GM08714 (cell line): ENCODE data around the gene PLAAT3.
"Not testable (repeated sequence)": the region's sequence is repeated elsewhere in the genome, so short reads cannot be mapped to it uniquely, and the experiment has no call there.

Experiments used
- H3K4me3 ChIP-seq: fragments of 200-500 bp; sonication (Bioruptor generic); 2 replicates; pipeline ENCODE4 v1.5.1; 2014; ENCODE audit warnings: mild to moderate bottlenecking, low read length, inconsistent platforms
- ZNF274 ChIP-seq: IDR thresholded peaks from 2 replicates; pipeline ENCODE4 v1.6.1; 2012; ENCODE audit warnings: mild to moderate bottlenecking, low read depth, low read length

PLAAT3 gene

DNA sequence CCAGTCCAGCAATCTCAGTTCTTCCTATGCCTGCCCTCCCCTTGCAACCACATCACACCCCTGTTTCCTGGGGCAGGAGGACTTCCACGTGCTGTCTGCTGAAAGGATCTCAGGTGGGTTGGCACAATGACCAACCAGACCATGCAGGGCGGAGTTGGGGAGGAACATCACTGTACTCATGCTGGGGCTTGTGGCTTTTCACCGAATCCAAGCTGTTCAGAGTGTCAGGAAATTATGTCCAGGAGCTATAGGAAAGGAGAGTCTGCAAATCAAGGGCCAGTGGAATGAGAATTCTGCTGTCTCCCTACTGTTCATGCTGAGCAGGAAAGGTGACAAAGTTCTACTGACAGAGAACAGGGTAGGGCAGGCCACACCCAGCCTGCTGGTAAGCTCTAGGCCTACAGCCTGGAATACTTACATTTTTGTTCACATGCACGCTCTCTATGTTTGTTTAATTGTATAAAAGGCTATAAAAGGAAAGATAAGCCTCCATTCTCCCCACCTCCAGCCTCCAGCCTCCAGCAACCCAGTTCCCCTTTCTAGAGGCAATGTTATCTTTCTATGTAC, 49.4 kb downstream of the PLAAT3 start:
- H3K4me3 ChIP-seq, result no peak overlapping the region
- TF ChIP-seq ZNF274, result no peak

DNA sequence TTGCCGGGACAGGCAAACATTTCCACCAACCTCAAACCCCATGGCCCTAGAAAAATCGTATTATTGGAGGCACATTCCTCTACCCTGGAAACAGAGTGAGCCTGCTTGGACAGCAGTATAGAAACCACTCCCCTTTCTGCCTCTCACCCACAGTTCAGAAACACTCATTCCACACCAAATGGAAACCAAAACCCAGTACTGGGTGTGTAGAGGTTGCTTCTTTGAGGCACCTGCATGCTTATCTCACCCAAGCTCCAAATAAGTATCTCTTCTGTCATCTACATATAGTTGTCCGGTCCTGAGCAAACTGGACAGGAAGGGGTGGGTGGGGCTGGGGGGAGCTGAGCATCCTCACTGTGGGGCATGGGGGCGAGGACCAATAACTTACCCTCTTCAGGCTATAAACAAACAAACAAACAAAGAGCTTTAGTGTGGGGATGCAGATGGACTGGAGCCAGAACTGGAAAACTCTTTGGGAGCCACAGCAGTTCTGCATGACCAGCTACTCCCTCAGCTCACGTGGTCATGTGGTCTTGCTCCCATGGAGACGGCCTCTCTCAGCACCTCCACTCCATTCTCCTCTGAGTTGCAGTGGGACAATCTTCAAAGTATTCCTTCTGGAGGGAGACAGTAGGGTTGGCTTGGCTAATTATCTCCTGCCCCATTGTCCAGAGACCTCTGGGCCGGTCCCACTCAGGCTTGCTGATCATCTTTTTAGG, 50.0 kb downstream of the PLAAT3 start:
- TF ChIP-seq ZNF274, result no peak
- H3K4me3 ChIP-seq, result peak overlapping the region; percentile 16; the same call in 1 of the 2 replicates

DNA sequence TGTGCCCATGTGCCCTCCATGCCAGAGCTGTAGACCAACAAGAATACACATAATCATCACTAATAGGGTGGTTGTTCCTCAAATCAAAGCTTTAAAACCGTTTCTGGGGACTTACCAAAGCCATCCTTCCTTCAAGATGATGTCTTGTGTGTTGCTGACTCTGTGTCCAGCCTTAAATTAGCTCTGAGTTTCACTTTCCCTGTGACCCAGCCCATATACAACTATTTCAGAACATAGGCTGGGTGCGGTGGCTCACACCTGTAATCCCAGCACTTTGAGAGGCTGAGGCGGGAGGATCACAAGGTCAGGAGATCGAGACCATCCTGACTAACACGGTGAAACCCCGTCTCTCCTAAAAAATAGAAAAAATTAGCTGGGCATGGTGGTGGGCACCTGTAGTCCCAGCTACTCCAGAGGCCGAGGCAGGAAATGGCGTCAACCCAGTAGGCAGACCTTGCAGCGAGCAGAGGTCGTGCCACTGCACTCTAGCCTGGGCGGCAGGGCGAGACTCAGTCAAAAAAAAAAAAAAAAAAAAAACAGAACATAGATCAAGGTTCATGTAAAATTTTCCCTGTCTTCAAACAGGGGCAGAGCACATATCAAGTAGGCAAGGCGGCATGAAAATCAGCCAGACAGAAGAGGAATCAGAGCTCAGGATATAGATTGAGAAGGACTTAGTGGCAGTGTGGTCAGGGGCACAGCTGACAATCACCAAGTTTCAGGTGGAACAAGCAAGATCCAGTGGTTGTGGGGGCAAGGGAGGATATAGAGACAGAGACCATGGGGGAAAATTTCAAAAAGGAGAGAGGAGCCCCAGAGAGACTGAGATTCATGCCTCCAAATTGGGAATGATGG, 50.8 kb downstream of the PLAAT3 start, which contains the start of gene PLAAT2:
TSS of gene PLAAT2 (minus strand) at position 179 of the 855 bp plus-strand sequence. CDS start at position 124, 55 bp downstream.
- peak within 1 kb of the TSS; percentile 16; the same call in 1 of the 2 replicates for H3K4me3 ChIP-seq
- TF ChIP-seq ZNF274, result no peak

DNA sequence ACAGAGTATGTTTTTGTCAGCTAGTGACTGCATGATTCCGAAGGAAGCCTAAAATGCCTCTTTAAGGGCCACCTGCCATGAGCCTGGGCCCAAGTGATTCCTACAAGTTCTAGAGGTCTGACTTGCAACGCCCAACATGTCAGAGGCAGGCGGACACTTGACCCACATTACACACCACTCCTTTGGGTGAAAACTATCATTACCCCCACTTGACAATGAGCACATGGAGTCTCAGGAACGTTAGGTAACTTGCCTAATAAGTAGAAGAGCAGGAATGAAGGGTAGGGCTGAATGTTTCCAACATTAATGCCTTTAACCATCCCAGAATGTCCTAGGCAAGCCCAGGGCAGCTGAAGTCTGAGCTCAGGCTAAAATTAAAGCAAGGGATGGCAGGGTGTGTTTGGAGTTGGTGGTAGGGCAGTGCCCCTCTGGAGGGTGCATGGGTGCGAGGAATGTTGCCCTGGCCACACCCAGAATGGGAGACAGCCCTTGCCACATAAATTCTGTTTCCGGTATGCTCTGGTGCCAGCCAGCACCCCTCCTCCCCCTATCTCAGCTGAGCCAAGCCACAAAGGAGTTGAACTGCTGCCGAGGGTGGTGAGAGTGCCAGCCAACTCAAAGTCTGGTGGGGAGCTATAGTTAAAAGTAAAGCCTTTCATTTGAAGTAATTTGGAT, 53.6 kb downstream of the PLAAT3 start:
- TF ChIP-seq ZNF274, result no peak
- H3K4me3 ChIP-seq, result no peak overlapping the region

DNA sequence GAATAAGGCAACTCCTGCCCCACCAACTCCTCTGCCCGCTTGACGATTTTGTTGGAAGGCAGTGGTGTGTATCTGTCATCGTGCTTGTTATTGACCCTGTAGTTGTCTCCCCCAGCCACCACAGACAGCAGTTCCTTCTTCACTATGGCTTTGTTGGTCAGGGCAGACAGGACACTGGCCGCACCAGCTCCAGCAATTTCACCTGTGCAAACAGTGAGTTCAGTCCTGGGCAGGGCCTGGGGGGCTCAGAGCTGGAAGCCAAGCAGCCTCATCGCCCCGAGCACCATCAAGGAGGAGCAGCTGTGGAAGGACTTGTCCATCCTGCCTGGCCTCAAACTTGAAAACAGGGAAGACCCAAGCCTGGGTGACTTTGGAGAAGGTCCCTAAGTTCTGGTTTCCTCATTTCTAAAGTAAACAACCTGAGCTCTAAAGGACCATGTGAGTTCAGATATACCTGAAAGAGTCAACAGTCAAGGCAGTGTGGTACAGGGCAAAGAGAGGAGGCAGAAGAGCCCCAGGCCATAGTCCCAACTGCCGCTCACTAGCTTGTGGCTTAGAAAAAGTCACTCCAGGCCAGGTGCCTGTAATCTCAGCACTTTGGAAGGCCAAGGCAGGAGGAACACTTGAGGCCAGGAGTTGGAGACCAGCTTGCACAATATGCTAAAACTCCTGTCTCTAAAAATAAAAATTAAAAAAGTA, 55.6 kb downstream of the PLAAT3 start:
- TF ChIP-seq ZNF274, result no peak
- no peak overlapping the region for H3K4me3 ChIP-seq

DNA sequence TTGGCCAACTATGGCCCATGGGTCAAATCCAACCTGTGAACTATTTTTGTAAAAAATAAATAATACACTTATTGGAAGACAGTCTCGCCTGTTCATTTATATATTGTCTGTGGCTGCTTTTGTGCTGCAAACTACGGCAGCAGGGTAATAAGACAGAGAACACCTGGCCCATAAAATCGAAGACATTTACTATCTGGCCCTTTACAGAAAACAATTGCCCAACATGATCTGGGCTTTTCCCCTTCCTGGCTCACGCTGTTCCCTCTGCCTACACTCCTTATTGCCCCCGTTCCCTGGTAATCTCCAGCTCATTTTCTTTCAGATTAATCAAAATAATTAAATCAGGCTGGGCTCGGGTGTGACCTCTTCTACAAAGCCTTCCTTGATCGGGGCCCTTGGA, 56.7 kb downstream of the PLAAT3 start:
- no peak overlapping the region for H3K4me3 ChIP-seq
- no peak for TF ChIP-seq ZNF274

DNA sequence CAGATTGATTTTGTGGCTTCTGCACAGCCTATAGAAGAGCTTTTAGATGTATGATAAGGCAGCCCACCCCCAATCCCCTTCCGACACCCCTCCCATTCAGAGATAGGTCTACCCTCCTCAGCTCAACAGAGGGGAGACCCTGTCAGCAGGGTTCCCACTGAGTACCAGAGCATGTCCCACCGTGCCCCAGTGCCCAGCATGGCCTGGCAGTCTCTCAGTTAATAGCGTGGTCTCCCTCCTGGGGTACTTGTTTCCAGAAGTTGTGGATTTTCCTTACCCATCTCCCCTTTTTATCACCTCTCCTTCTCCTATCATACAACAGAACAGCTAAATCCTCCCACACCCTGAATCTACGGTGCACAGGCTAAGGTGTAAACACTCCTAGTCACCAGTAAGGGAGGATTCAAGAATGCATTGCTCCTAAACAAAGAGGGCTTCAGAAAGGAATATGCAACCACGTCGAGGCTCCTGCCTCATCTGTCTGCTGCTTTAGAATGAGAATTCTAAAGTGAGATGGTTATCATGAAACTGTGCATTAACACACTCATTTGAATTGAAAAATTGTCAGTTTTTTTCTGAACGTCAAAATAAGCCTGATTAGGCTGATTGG, 57.7 kb downstream of the PLAAT3 start:
- no peak for TF ChIP-seq ZNF274
- no peak overlapping the region for H3K4me3 ChIP-seq

DNA sequence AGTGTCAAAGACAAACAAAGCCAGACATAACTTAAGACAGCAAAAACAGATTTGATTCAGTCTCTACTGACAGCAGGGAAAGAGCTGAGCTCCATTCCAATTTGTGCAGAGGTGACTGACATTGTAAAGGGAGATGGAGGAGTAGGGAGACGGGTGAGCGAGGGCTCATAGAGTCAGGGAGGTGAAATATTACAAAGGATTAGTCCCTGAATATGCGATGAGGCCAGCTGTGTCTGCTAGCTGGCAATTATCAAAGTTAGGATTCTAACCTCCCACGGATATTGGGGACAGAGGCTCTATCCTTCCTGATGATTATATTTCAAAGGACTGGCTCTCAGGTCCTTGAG, 59.4 kb downstream of the PLAAT3 start:
- H3K4me3 ChIP-seq, result no peak overlapping the region
- TF ChIP-seq ZNF274, result no peak

DNA sequence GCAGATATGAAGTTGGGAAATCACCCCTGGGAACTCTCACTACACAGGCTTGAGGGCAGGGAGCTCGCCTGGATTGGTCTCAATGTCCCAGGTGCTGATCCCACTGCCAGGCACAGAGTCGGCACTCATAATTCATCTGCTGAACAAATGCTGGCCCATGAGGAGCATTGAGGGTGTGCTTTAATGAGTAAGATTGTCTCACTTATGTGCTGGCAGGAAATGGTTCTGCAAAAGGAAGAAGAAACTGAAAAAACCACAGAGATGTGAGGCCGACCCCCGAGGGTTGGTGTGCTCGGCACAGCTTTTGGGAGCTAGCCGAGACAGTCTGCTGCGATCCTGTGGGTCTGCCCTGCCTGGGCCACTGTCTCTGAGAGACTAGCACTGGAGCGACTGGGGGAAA, 60.5 kb downstream of the PLAAT3 start:
- no peak overlapping the region for H3K4me3 ChIP-seq
- no peak for TF ChIP-seq ZNF274

DNA sequence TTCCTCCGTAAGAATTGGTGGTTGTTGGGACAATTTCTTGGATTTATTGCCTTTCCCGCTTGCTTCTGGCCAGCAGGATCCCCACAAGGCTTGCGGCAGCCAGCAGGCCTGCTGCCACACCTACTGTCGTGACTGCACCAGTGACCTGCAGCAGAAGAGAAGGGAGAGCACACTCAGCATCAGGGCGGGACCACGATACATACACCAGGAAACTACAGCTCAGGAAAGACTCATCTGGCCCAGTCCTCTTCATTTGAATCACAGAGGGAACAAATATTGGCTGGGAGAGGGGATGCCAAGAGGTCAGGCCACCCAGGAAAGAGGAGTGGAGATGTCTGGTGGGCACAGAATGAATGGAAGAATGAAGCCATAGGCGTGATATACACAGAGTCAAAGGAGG, 61.3 kb downstream of the PLAAT3 start:
- TF ChIP-seq ZNF274, result no peak

DNA sequence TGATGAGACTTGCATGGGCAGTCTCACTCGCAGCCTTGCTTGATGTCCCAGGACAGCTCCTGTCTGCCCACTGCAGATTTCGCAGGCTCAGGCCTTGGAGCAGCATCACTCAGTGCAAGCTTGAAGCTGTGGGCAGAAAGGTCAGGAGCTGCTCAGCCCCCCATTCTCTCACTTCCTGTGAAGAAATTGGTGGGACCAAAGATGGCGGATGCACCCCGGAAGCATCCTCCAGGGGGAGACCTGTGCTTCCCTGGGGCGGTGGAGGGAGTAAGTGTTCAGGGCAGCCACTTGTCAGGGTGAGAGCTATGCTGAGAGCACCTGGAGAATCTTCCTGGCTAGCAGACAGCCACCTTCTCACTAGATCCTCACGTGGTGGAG, 62.4 kb downstream of the PLAAT3 start:
- no peak for TF ChIP-seq ZNF274
- no peak overlapping the region for H3K4me3 ChIP-seq

More for the DNA sequence above, 61.3 kb downstream of the PLAAT3 start:
- no peak overlapping the region for H3K4me3 ChIP-seq

DNA sequence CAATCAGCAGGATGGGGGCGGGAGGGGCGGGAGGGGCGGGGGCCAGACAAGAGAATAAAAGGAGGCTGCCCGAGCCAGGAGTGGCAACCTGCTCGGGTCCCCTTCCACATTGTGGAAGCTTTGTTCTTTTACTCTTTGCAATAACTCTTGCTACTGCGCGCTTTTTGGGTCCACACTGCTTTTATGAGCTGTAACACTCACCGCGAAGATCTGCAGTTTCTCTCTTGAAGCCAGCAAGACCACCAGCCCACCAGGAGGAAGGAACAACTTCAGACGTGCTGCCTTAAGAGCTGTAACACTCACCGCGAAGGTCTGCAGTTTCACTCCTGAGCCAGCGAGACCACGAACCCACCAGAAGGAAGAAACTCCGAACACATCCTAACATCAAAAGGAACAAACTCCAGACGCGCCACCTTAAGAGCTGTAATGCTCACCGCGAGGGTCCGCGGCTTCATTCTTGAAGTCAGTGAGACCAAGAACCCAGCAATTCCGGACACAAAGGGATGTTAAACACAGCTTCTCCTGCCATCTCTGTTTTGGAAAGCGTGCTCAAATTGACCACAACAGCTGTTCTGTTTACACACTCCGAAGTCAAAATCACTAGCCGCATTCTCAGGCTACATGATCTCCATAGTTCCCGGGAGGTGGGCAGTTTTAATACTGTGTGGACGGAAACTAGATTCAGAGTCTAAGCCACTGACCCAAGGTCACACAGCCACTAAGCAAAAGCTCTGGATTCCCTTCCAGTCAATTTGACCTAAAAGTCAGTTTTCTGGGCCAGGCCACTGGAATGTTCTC, 62.9 kb downstream of the PLAAT3 start:
- H3K4me3 ChIP-seq, result no peak overlapping the region
- TF ChIP-seq ZNF274, result no peak

DNA sequence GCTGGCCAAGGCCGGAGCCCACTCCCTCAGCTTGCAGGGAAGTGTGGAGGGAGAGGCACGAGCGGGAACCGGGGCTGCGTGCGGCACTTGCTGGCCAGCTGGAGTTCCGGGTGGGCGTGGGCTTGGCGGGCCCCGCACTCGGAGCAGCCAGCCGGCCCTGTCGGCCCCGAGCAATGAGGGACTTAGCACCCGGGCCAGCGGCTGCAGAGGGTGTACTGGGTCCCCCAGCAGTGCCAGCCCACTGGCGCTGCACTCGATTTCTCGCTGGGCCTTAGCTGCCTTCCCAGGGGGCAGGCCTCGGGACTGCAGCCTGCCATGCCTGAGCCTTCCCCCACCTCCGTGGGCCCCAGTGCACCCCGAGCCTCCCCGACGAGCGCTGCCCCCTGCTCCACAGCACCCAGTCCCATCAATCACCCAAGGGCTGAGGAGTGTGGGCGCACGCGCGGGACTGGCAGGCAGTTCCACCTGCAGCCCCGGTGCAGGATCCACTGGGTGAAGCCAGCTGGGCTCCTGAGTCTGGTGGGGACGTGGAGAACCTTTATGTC, 64.0 kb downstream of the PLAAT3 start:
- H3K4me3 ChIP-seq, result not testable (repeated sequence)
